GM12878 (cell line): ENCODE data around the gene RSPH10B2. TPM values are rescaled to one million over a fixed set of nuclear protein-coding genes. Genes with fewer than 3 reads are reported as not detected.
A peak's percentile ranks its signal among the peaks of the same experiment; 100 is the strongest.
"Not testable (repeated sequence)": the region's sequence is repeated elsewhere in the genome, so short reads cannot be mapped to it uniquely, and the experiment has no call there.

Source experiments
- ATAC-seq: fragments of 200-7000 bp; cut with Tn5 transposase; 3 replicates; pipeline ENCODE4 v1.9.1; 2020; ENCODE audit warnings: mild to moderate bottlenecking, moderate library complexity
- Bru-seq: library from RNA; stranded (reverse); fragments of 400-500 nt; gene quantifications from one replicate; lab custom pipeline; 2021; lab: Mats Ljungman, UMichigan
- BruChase-seq, 2 experiments: library from RNA; stranded (reverse); fragments of 400-500 nt; gene quantifications; one replicate each; lab custom pipeline; 2021; lab: Mats Ljungman, UMichigan
- BruUV-seq: library from RNA; stranded (reverse); fragments of 400-500 nt; replicated peaks from 2 replicates; lab custom pipeline; 2021; lab: Mats Ljungman, UMichigan
- CTCF ChIA-PET: fragments of 300-600 bp; sonication (Branson Sonifier 250); formaldehyde crosslinking; extraction: SDS; loops from one replicate; lab custom pipeline; 2021; ENCODE audit warnings: inconsistent platforms; lab: Yijun Ruan, JAX
- POLR2A ChIA-PET: fragments of 350-600 bp; formaldehyde crosslinking; extraction: SDS; loops from one replicate; lab custom pipeline; 2021; ENCODE audit warnings: inconsistent platforms; lab: Charles Lee
- RAD21 ChIA-PET: fragments of 300-600 bp; sonication (Branson Sonifier 250); formaldehyde crosslinking; loops from one replicate; lab custom pipeline; 2023; ENCODE audit warnings: antibody characterized with exemption; ENCODE audit not compliant: unreplicated experiment; lab: Charles Lee
- SMC1A ChIA-PET: fragments of 300-600 bp; sonication (Branson Sonifier 250); formaldehyde crosslinking; loops from one replicate; lab custom pipeline; 2023; ENCODE audit not compliant: unreplicated experiment, uncharacterized antibody; lab: Charles Lee
- DNase-seq: peaks from one replicate; pipeline ENCODE4 v3.0.0-alpha.2; 2011; ENCODE audit warnings: low read depth, low spot score
- FAIRE-seq: peaks from 3 replicates; lab custom pipeline; 2011; peaks lifted over from hg19 to GRCh38; lab: Jason Lieb, UNC
- H2AFZ ChIP-seq: 2 replicates; pipeline ENCODE4 v1.6.0; 2011; ENCODE audit warnings: low read depth, low read length, control low read depth; ENCODE audit not compliant: control insufficient read depth
- H3K27ac ChIP-seq: 2 replicates; pipeline ENCODE4 v1.5.1; 2011; ENCODE audit warnings: control low read depth; ENCODE audit not compliant: control insufficient read depth, insufficient read depth
- H3K27me3 ChIP-seq, 2 experiments: replicated peaks in 1 of 2; 2 replicates each; pipeline versions ENCODE4 v1.6.0 to v1.6.1; 2011; ENCODE audit warnings: low read length in 1 of 2; ENCODE audit not compliant: control insufficient read depth in 2 of 2, insufficient read depth in 2 of 2
- H3K36me3 ChIP-seq, 2 experiments: 2 replicates each; pipeline ENCODE4 v1.5.1; 2011; ENCODE audit warnings: low read length in 1 of 2; ENCODE audit not compliant: control insufficient read depth in 2 of 2, insufficient read depth in 2 of 2
- H3K4me1 ChIP-seq: 2 replicates; pipeline ENCODE4 v1.6.1; 2011; ENCODE audit warnings: mild to moderate bottlenecking, low read length, moderate library complexity, mixed read lengths; ENCODE audit not compliant: control insufficient read depth, insufficient read depth
- H3K4me2 ChIP-seq: 2 replicates; pipeline ENCODE4 v1.6.0; 2011; ENCODE audit warnings: control low read depth; ENCODE audit not compliant: control insufficient read depth, insufficient read depth
- H3K4me3 ChIP-seq: fragments of 200-600 bp; sonication (generic); 2 replicates; pipeline ENCODE4 v1.5.1; 2016
- H3K79me2 ChIP-seq: 2 replicates; pipeline ENCODE4 v1.6.0; 2011; ENCODE audit warnings: low read length; ENCODE audit not compliant: control insufficient read depth, insufficient read depth
- H3K9ac ChIP-seq: 2 replicates; pipeline ENCODE4 v1.8.0; 2011; ENCODE audit warnings: low read length, control low read depth, mixed read lengths; ENCODE audit not compliant: control insufficient read depth, insufficient read depth
- H3K9me3 ChIP-seq: replicated peaks from 3 replicates; pipeline ENCODE4 v1.5.1; 2011; ENCODE audit warnings: mild to moderate bottlenecking, low read length; ENCODE audit not compliant: control insufficient read depth, insufficient read depth
- H4K20me1 ChIP-seq: 2 replicates; pipeline ENCODE4 v1.6.0; 2011; ENCODE audit not compliant: control insufficient read depth, insufficient read depth
- EGR1 ChIP-seq, 2 experiments: IDR thresholded peaks; 1 replicate in 1 of 2; 2 replicates in 1 of 2; pipeline ENCODE4 v1.6.1; 2011 to 2012; ENCODE audit warnings: low read depth in 2 of 2, low read length in 2 of 2, borderline replicate concordance in 1 of 2, mild to moderate bottlenecking in 1 of 2, moderate library complexity in 1 of 2
- FOXM1 ChIP-seq: IDR thresholded peaks from 2 replicates; pipeline ENCODE4 v1.6.1; 2012; ENCODE audit warnings: low read depth, mild to moderate bottlenecking, inconsistent platforms, low read length, moderate library complexity
- HDAC2 ChIP-seq: fragments of 200-600 bp; sonication (generic); IDR thresholded peaks from 2 replicates; pipeline ENCODE4 v1.6.1; 2017
- HDGF ChIP-seq: fragments of 450-650 bp; IDR thresholded peaks from 2 replicates; pipeline ENCODE4 v1.6.1; 2016; ENCODE audit warnings: antibody characterized with exemption
- KDM1A ChIP-seq: fragments of 200-600 bp; sonication (generic); IDR thresholded peaks from 2 replicates; pipeline ENCODE4 v1.6.1; 2016; ENCODE audit warnings: borderline replicate concordance
- POLR2A ChIP-seq: IDR thresholded peaks from 2 replicates; pipeline ENCODE4 v1.6.1; 2011; ENCODE audit warnings: low read depth, mild to moderate bottlenecking, low read length
- SPI1 ChIP-seq: IDR thresholded peaks from 2 replicates; pipeline ENCODE4 v1.6.1; 2011; ENCODE audit warnings: low read depth, mild to moderate bottlenecking, low read length, moderate library complexity, borderline replicate concordance; ENCODE audit not compliant: insufficient read depth
- ZBED1 ChIP-seq: IDR thresholded peaks from 2 replicates; pipeline ENCODE4 v1.6.1; 2016; ENCODE audit warnings: borderline replicate concordance
- ZNF384 ChIP-seq: IDR thresholded peaks from 2 replicates; pipeline ENCODE4 v1.6.1; 2012; ENCODE audit warnings: low read depth, mild to moderate bottlenecking, low read length, improper control_type of control experiment, borderline replicate concordance
- WGBS: methylation state at CpG from one replicate; pipeline ENCODE4 v1.1.6; 2016; ENCODE audit warnings: low lambda C conversion rate; ENCODE audit not compliant: insufficient replicate concordance, insufficient coverage; ENCODE audit errors: missing lambda C conversion rate; 5-methylcytosine and 5-hydroxymethylcytosine counted together
- in situ Hi-C: fragments of 300-500 bp; cut with MboI; formaldehyde crosslinking; loops from 9 replicates; pipeline ENCODE4 v1.14.3; 2018; ENCODE audit warnings: mixed read lengths
- intact Hi-C: fragments of 100-400 bp; cut with micrococcal nuclease; formaldehyde crosslinking; loops from one replicate; pipeline ENCODE4 v1.14.2; 2022; ENCODE audit not compliant: unreplicated experiment
- long read RNA-seq, 2 experiments: library from polyadenylated mRNA; unstranded; transcript quantifications; one replicate each; pipeline ENCODE4 v2.0.0, GENCODE V29; 2019 to 2020
- polyA minus RNA-seq, 3 experiments: library from RNA; depleted of rRNA, polyadenylated mRNA; stranded (reverse); fragments of >200 nt; gene quantifications; 2 replicates each; pipeline ENCODE4 v1.2.3, GENCODE V29; 2011
- polyA plus RNA-seq, 11 experiments: library from polyadenylated mRNA; depleted of rRNA in 4 of 11; unstranded in 6 of 11; stranded (reverse) in 5 of 11; fragments of >200 nt; fragmentation: Nextera tagmentation in 4 of 11; fragmentation: Illumina TruSeq in 1 of 11; extraction: Ambion mirVana in 4 of 11; extraction: Trizol in 1 of 11; gene quantifications; 1 replicate in 1 of 11; 2 replicates in 10 of 11; pipeline versions ENCODE4 v1.2.1 to v1.2.3, GENCODE V29; 2011 to 2016; ENCODE audit warnings: inconsistent platforms in 2 of 11, missing spikeins in 2 of 11, low read depth in 1 of 11
- total RNA-seq, 4 experiments: library from RNA; depleted of rRNA in 3 of 4; stranded (reverse); fragments of >200 nt in 3 of 4; fragmentation: Illumina TruSeq in 1 of 4; extraction: Trizol in 1 of 4; gene quantifications; 2 replicates each; pipeline versions ENCODE4 v1.2.1 to v1.2.3, GENCODE V29; 2013 to 2021
- TF ChIP-seq, protein P1 (sequence below): fragments of 450-650 bp; IDR thresholded peaks from 2 replicates; pipeline ENCODE4 v1.6.1; 2014; ENCODE audit warnings: mild to moderate bottlenecking

RSPH10B2 gene
- 3.8 and 8.0 TPM in 2 replicates for total RNA-seq (2013; cell fraction: nucleolus; rRNA removed)
- 0.33 and 0.34 TPM in 2 replicates for total RNA-seq (2014; rRNA removed)
- total RNA-seq (2014; rRNA removed; fragmentation: Illumina TruSeq; extraction: Trizol) = 0.05 and 0.18 TPM in 2 replicates
- 0.21 TPM in 1 of 2 replicates, not detected in the other for total RNA-seq (2021)
- not detected for polyA plus RNA-seq (2011; ENCODE audit: low read depth)
- polyA plus RNA-seq (2011; rRNA removed) = 0.20 and 0.33 TPM in 2 replicates
- 0.08 and 0.10 TPM in 2 replicates for polyA plus RNA-seq (2011; cell fraction: cytosol; rRNA removed)
- 0.64 and 0.89 TPM in 2 replicates for polyA plus RNA-seq (2011; cell fraction: nucleus; rRNA removed)
- 0.08 and 0.14 TPM in 2 replicates for polyA plus RNA-seq (2012)
- polyA plus RNA-seq (2014; fragmentation: Illumina TruSeq; extraction: Trizol) = 0.04 TPM in 1 of 2 replicates, not detected in the other
- polyA plus RNA-seq (2014; fragmentation: Nextera tagmentation; extraction: Ambion mirVana) = under 1 TPM in 1 of 2 experiments, not detected in 1; 0.07 TPM
- polyA plus RNA-seq (2014; rRNA removed) = 0.09 TPM in 1 of 2 replicates, not detected in the other
- not detected for polyA plus RNA-seq (2016; fragmentation: Nextera tagmentation; extraction: Ambion mirVana)
- 0.51 TPM in 1 of 2 replicates, not detected in the other for polyA minus RNA-seq (2011; rRNA and poly(A)+ RNA removed)
- polyA minus RNA-seq (2011; cell fraction: cytosol; rRNA and poly(A)+ RNA removed) = not detected in 2 replicates
- polyA minus RNA-seq (2011; cell fraction: nucleus; rRNA and poly(A)+ RNA removed) = 0.60 and 3.4 TPM in 2 replicates
- Bru-seq, nascent RNA = percentile 22 among the genes with signal in this experiment
- BruChase-seq, experiment 1, labeled RNA remaining after a 6-hour chase = percentile 29 among the genes with signal in this experiment
- BruChase-seq, experiment 2, labeled RNA remaining after a 2-hour chase = percentile 28 among the genes with signal in this experiment
- long read RNA-seq, experiment 1 = 0 reads
- long read RNA-seq, experiment 2 = 0 reads

- WGBS = 77% methylated on average over 13 of the region's 38 CpGs
- H3K4me3 ChIP-seq, BruUV-seq, H3K27ac ChIP-seq, H4K20me1 ChIP-seq, H3K4me2 ChIP-seq, FAIRE-seq, POLR2A ChIA-PET, H3K9ac ChIP-seq, H3K79me2 ChIP-seq, CTCF ChIA-PET, H3K36me3 ChIP-seq, DNase-seq, SMC1A ChIA-PET, H3K4me1 ChIP-seq, H2AFZ ChIP-seq, intact Hi-C loops, RAD21 ChIA-PET, in situ Hi-C loops, H3K9me3 ChIP-seq, H3K27me3 ChIP-seq: not testable (repeated sequence)
- ATAC-seq = peak; percentile 16; the same call in 1 of the 3 replicates
Measured at GRCh38 chr7:6753964-6754363, at the start of gene RSPH10B2. Gene RSPH10B2, plus strand, starts transcription at chr7:6754103. Its CDS starts 3,575 bp downstream, at chr7:6757678.

DNA sequence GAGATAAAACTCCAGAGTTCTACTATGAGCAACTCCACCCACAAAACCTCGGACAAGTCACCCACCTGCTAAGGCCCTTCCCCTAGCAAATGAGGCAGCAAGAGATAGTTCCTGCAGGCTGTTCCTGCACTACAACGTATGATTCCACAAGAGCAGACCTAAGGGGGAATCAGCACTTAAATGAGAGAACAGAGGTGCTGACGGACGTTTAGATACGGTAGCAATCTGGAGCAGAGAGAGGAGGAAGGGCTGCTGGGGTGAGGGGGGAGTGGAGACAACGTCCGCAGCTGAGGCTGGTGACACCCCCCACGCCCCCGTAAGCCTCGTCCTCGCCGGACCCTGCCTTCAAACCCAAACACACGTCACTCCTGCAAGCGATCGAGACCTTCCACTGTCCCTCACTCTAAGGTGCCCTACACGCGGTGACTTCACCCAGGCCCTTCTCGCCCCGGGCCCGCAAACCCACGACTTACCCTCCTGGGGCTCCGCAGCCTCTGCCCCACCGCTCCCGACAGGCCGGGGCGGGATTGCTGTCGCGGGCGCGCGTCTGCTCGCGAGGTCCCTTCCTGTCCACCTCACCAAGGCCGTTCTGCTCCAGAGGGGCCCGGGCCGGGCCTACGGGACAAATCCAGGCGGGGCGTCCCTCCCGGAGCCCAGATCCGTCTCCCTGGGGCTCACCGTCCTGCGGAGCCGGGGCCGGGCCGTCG lies 47.8 kb upstream of the RSPH10B2 start:
- in situ Hi-C loops (no loop called here), intact Hi-C loops (loop anchor here (2.0 to 5.0 kb wide), 2 partner anchors 23 to 114 kb away; partner anchors contain the start of gene INTS15)
- H3K27me3 ChIP-seq = no peaks in the 10 kb centered on the region
- peak; percentile 53 for ATAC-seq
- 2% methylated on average over 35 of the region's 47 CpGs for WGBS
- H3K4me3 ChIP-seq = peak overlapping the region; percentile 88
- BruUV-seq = TSS peak; percentile 52
- no peak for FAIRE-seq
- no peak for DNase-seq
- H3K27ac ChIP-seq = peak overlapping the region; percentile 77
- peaks cover 3% of the 10 kb centered on the region; the same call in 1 of the 2 replicates for H3K4me1 ChIP-seq
- H3K4me2 ChIP-seq = peak overlapping the region; percentile 83
- SMC1A ChIA-PET = no interaction called here
- RAD21 ChIA-PET = no interaction called here
- H3K9ac ChIP-seq = peak overlapping the region; percentile 84
- POLR2A ChIA-PET = no interaction called here
- peaks cover 31% of the 10 kb centered on the region for H3K9me3 ChIP-seq
- CTCF ChIA-PET = no interaction called here
- no peaks in the 10 kb centered on the region for H4K20me1 ChIP-seq
- peaks cover 6 to 15% of the 10 kb centered on the region in 2 experiments for H3K36me3 ChIP-seq
- H3K79me2 ChIP-seq = peaks cover 49% of the 10 kb centered on the region
- H2AFZ ChIP-seq = peak overlapping the region; percentile 5; the same call in 1 of the 2 replicates
- TF ChIP-seq SPI1 (0 out of 2 replicates have a peak, but pooled peaks have one; percentile 11), KDM1A (no peak), HDAC2 (no peak), ZBED1 (no peak), POLR2A (0 out of 2 replicates have a peak, but pooled peaks have one; percentile 12), HDGF (peak; percentile 84; the same call in 1 of the 2 replicates), FOXM1 (no peak), ZNF384 (no peak), EGR1 (IDR thresholded peaks at IDR 0.05; ENCODE audit: borderline replicate concordance in 1 of 2, low read depth in 2 of 2, low read length in 2 of 2) (0 out of 3 replicates have a peak, but pooled peaks of 1 of the 2 experiments have one; percentile 22)
- TF ChIP-seq, protein P1, sequence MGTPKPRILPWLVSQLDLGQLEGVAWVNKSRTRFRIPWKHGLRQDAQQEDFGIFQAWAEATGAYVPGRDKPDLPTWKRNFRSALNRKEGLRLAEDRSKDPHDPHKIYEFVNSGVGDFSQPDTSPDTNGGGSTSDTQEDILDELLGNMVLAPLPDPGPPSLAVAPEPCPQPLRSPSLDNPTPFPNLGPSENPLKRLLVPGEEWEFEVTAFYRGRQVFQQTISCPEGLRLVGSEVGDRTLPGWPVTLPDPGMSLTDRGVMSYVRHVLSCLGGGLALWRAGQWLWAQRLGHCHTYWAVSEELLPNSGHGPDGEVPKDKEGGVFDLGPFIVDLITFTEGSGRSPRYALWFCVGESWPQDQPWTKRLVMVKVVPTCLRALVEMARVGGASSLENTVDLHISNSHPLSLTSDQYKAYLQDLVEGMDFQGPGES = no peak
